ENCODE results near the gene ELSPBP1. TPM values are rescaled to one million over a fixed set of nuclear protein-coding genes. Genes with fewer than 3 reads are reported as not detected.
"Not testable (repeated sequence)": the region's sequence is repeated elsewhere in the genome, so short reads cannot be mapped to it uniquely, and the experiment has no call there.

ELSPBP1 gene
- total and polyA plus RNA-seq, 2 donors (not counting 3 experiments of a cell fraction or from before 2014, with no cell fraction given): not detected

- H3K9ac ChIP-seq (replicated peaks; ENCODE audit: extremely low read depth, insufficient read depth, low read length); H3K4me2 ChIP-seq (ENCODE audit: insufficient read depth, low read length); BruUV-seq (replicated peaks); H3K27me3 ChIP-seq (ENCODE audit: control insufficient read depth in 2 of 2, insufficient read depth in 2 of 2, low read length in 2 of 2); POLR2A ChIA-PET; H3K79me2 ChIP-seq (ENCODE audit: control insufficient read depth, insufficient read depth, low read length); H3K9me1 ChIP-seq (replicated peaks; ENCODE audit: control insufficient read depth, extremely low read depth, insufficient read depth, low read length); dilution Hi-C loops (cut with MboI; ENCODE audit: extremely low pct_ligation_motif_present, low sequenced_read_pairs); intact Hi-C loops (cut with micrococcal nuclease); H4K20me1 ChIP-seq (replicated peaks; ENCODE audit: control insufficient read depth, extremely low read depth, insufficient read depth, low read length); H3K9me3 ChIP-seq (replicated peaks; ENCODE audit: control insufficient read depth, insufficient read depth, low read length); H3K27ac ChIP-seq (ENCODE audit: insufficient read depth, low read depth, low read length); H2AFZ ChIP-seq (ENCODE audit: low read depth, low read length); H3K4me3 ChIP-seq (replicated peaks in 1 of 3; ENCODE audit: insufficient read depth in 1 of 3, low read depth in 1 of 3, low read length in 3 of 3); FAIRE-seq; H3K36me3 ChIP-seq (ENCODE audit: control insufficient read depth in 2 of 2, extremely low read depth in 1 of 2, insufficient read depth in 2 of 2, low read length in 2 of 2); DNase-seq (ENCODE audit: low read depth, low spot score); H3K4me1 ChIP-seq (ENCODE audit: control insufficient read depth, extremely low read depth, insufficient read depth, low read length); CTCF ChIA-PET: not testable (repeated sequence)
- TF ChIP-seq CTCF (IDR thresholded peaks at IDR 0.05; ENCODE audit: extremely low read depth in 1 of 2, insufficient read depth in 1 of 2, low read depth in 1 of 2, low read length in 2 of 2): peak; percentile 19 to 20
Observed at GRCh38 chr19:47949852-47950521, 44.4 kb upstream of the ELSPBP1 start.

GRCh38 chr19:47952132-47952531 lies 42.3 kb upstream of the ELSPBP1 start:
- POLR2A ChIA-PET; intact Hi-C loops (cut with micrococcal nuclease); H3K79me2 ChIP-seq (ENCODE audit: control insufficient read depth, insufficient read depth, low read length); CTCF ChIA-PET; DNase-seq (ENCODE audit: low read depth, low spot score); H3K36me3 ChIP-seq (ENCODE audit: control insufficient read depth in 2 of 2, extremely low read depth in 1 of 2, insufficient read depth in 2 of 2, low read length in 2 of 2); H3K27me3 ChIP-seq (ENCODE audit: control insufficient read depth in 2 of 2, insufficient read depth in 2 of 2, low read length in 2 of 2); FAIRE-seq; H3K9ac ChIP-seq (replicated peaks; ENCODE audit: extremely low read depth, insufficient read depth, low read length); dilution Hi-C loops (cut with MboI; ENCODE audit: extremely low pct_ligation_motif_present, low sequenced_read_pairs); H4K20me1 ChIP-seq (replicated peaks; ENCODE audit: control insufficient read depth, extremely low read depth, insufficient read depth, low read length); H3K27ac ChIP-seq (ENCODE audit: insufficient read depth, low read depth, low read length); H3K4me1 ChIP-seq (ENCODE audit: control insufficient read depth, extremely low read depth, insufficient read depth, low read length); H3K4me2 ChIP-seq (ENCODE audit: insufficient read depth, low read length); H2AFZ ChIP-seq (ENCODE audit: low read depth, low read length); BruUV-seq (replicated peaks); H3K4me3 ChIP-seq (replicated peaks in 1 of 3; ENCODE audit: insufficient read depth in 1 of 3, low read depth in 1 of 3, low read length in 3 of 3); H3K9me1 ChIP-seq (replicated peaks; ENCODE audit: control insufficient read depth, extremely low read depth, insufficient read depth, low read length); H3K9me3 ChIP-seq (replicated peaks; ENCODE audit: control insufficient read depth, insufficient read depth, low read length): not testable (repeated sequence)

- H2AFZ ChIP-seq (ENCODE audit: low read depth, low read length); H3K27me3 ChIP-seq (ENCODE audit: control insufficient read depth in 2 of 2, insufficient read depth in 2 of 2, low read length in 2 of 2); H3K27ac ChIP-seq (ENCODE audit: insufficient read depth, low read depth, low read length); H4K20me1 ChIP-seq (replicated peaks; ENCODE audit: control insufficient read depth, extremely low read depth, insufficient read depth, low read length); CTCF ChIA-PET; H3K9ac ChIP-seq (replicated peaks; ENCODE audit: extremely low read depth, insufficient read depth, low read length); FAIRE-seq; H3K9me3 ChIP-seq (replicated peaks; ENCODE audit: control insufficient read depth, insufficient read depth, low read length); H3K4me2 ChIP-seq (ENCODE audit: insufficient read depth, low read length); H3K4me3 ChIP-seq (replicated peaks in 1 of 3; ENCODE audit: insufficient read depth in 1 of 3, low read depth in 1 of 3, low read length in 3 of 3); BruUV-seq (replicated peaks); dilution Hi-C loops (cut with MboI; ENCODE audit: extremely low pct_ligation_motif_present, low sequenced_read_pairs); H3K4me1 ChIP-seq (ENCODE audit: control insufficient read depth, extremely low read depth, insufficient read depth, low read length); POLR2A ChIA-PET; H3K9me1 ChIP-seq (replicated peaks; ENCODE audit: control insufficient read depth, extremely low read depth, insufficient read depth, low read length); H3K36me3 ChIP-seq (ENCODE audit: control insufficient read depth in 2 of 2, extremely low read depth in 1 of 2, insufficient read depth in 2 of 2, low read length in 2 of 2); H3K79me2 ChIP-seq (ENCODE audit: control insufficient read depth, insufficient read depth, low read length); DNase-seq (ENCODE audit: low read depth, low spot score); intact Hi-C loops (cut with micrococcal nuclease): not testable (repeated sequence)
Observed at GRCh38 chr19:47955936-47956335, 38.5 kb upstream of the ELSPBP1 start.

Data from endothelial cell of umbilical vein (primary cell).